Osteocyte (in vitro differentiated cells): Measurements from ENCODE around the gene FADS6. TPM values are rescaled to one million over a fixed set of nuclear protein-coding genes. Genes with fewer than 3 reads are reported as not detected.

ENCODE experiments used
- DNase-seq: peaks from one replicate; pipeline ENCODE4 v3.0.0; 2021; ENCODE audit warnings: mixed read lengths; ENCODE audit not compliant: unreplicated experiment; ENCODE audit errors: extremely low spot score
- H3K27ac Mint-ChIP-seq: one replicate; pipeline ENCODE4 v1.8.0; 2021; ENCODE audit warnings: mild to moderate bottlenecking, mixed read lengths; ENCODE audit not compliant: unreplicated experiment
- H3K27me3 Mint-ChIP-seq: one replicate; pipeline ENCODE4 v1.8.0; 2021; ENCODE audit warnings: mixed read lengths; ENCODE audit not compliant: unreplicated experiment
- H3K36me3 Mint-ChIP-seq: one replicate; pipeline ENCODE4 v1.8.0; 2021; ENCODE audit warnings: mixed read lengths; ENCODE audit not compliant: unreplicated experiment
- H3K4me1 Mint-ChIP-seq: one replicate; pipeline ENCODE4 v1.8.0; 2021; ENCODE audit warnings: mixed read lengths; ENCODE audit not compliant: unreplicated experiment
- H3K4me3 Mint-ChIP-seq: one replicate; pipeline ENCODE4 v1.8.0; 2021; ENCODE audit warnings: mild to moderate bottlenecking, moderate library complexity, mixed read lengths; ENCODE audit not compliant: unreplicated experiment
- H3K9me3 Mint-ChIP-seq: one replicate; pipeline ENCODE4 v1.8.0; 2021; ENCODE audit warnings: mixed read lengths; ENCODE audit not compliant: unreplicated experiment
- CTCF ChIP-seq: fragments of 200-600 bp; sonication (generic); IDR thresholded peaks from 2 replicates; pipeline ENCODE4 v1.5.0; 2021; ENCODE audit warnings: antibody characterized with exemption, mild to moderate bottlenecking, moderate library complexity
- total RNA-seq: library from RNA; stranded (reverse); gene quantifications from 2 replicates; pipeline ENCODE4 v1.2.1, GENCODE V29; 2021

The FADS6 gene
- total RNA-seq, 1 donor from 2014 or later, result not detected

- no peak for DNase-seq
- TF ChIP-seq CTCF, result no peak
- Mint-ChIP-seq H3K4me3 (no peak overlapping the region), H3K27ac (no peak overlapping the region), H3K4me1 (no peaks in the 10 kb centered on the region), H3K36me3 (peaks cover 9% of the 10 kb centered on the region), H3K9me3 (no peaks in the 10 kb centered on the region), H3K27me3 (no peaks in the 10 kb centered on the region)
These were observed 61.8 kb downstream of the FADS6 start for GRCh38 chr17:74831444-74832146.

- no peak for TF ChIP-seq CTCF
- H3K27me3 Mint-ChIP-seq, result no peaks in the 10 kb centered on the region
- H3K36me3 Mint-ChIP-seq, result peaks cover 4% of the 10 kb centered on the region
- no peak overlapping the region for H3K4me3 Mint-ChIP-seq
- H3K4me1 Mint-ChIP-seq, result no peaks in the 10 kb centered on the region
- no peak for DNase-seq
- H3K9me3 Mint-ChIP-seq, result no peaks in the 10 kb centered on the region
- no peak overlapping the region for H3K27ac Mint-ChIP-seq
These were observed 62.6 kb downstream of the FADS6 start for GRCh38 chr17:74830861-74831260.

GRCh38 chr17:74827800-74828199 is 65.6 kb downstream of the FADS6 start:
- H3K27me3 Mint-ChIP-seq, result no peaks in the 10 kb centered on the region
- no peaks in the 10 kb centered on the region for H3K9me3 Mint-ChIP-seq
- DNase-seq, result no peak
- H3K27ac Mint-ChIP-seq, result no peak overlapping the region
- TF ChIP-seq CTCF, result no peak
- no peaks in the 10 kb centered on the region for H3K4me1 Mint-ChIP-seq
- H3K4me3 Mint-ChIP-seq, result no peak overlapping the region
- H3K36me3 Mint-ChIP-seq, result peaks cover 7% of the 10 kb centered on the region

Other genes with a start within 250 kb of the FADS6 start
- not detected in 2 replicates for gene CD300LF, start 180.7 kb downstream of the FADS6 start, total RNA-seq
- not detected in 2 replicates for gene RAB37, start 156.4 kb downstream of the FADS6 start, total RNA-seq
- gene NHERF1, start 145.0 kb downstream of the FADS6 start, total RNA-seq, result 117 and 125 TPM in 2 replicates
- gene NAT9, start 117.3 kb downstream of the FADS6 start, total RNA-seq, result 48.6 and 52.5 TPM in 2 replicates
- 0.10 and 0.13 TPM in 2 replicates for gene GRIN2C, start 33.7 kb downstream of the FADS6 start, total RNA-seq
- 9.1 and 11.2 TPM in 2 replicates for gene FDXR, start 20.6 kb downstream of the FADS6 start, total RNA-seq
- not detected in 2 replicates for gene USH1G, start 29.6 kb upstream of the FADS6 start, total RNA-seq
- gene OTOP2, start 30.6 kb upstream of the FADS6 start, total RNA-seq, result not detected in 2 replicates
- gene OTOP3, start 42.3 kb upstream of the FADS6 start, total RNA-seq, result not detected in 2 replicates
- gene HID1, start 79.1 kb upstream of the FADS6 start, total RNA-seq, result 10.1 and 11.9 TPM in 2 replicates
- gene CDR2L, start 94.0 kb upstream of the FADS6 start, total RNA-seq, result 21.4 and 22.8 TPM in 2 replicates
- gene MRPL58, start 119.0 kb upstream of the FADS6 start, total RNA-seq, result 22.4 and 25.1 TPM in 2 replicates
- 195 and 212 TPM in 2 replicates for gene ATP5PD, start 153.3 kb upstream of the FADS6 start, total RNA-seq
- 22.3 and 23.7 TPM in 2 replicates for gene KCTD2, start 153.6 kb upstream of the FADS6 start, total RNA-seq
- gene SLC16A5, start 194.3 kb upstream of the FADS6 start, total RNA-seq, result 7.0 and 7.6 TPM in 2 replicates
- 12.8 and 13.6 TPM in 2 replicates for gene ARMC7, start 216.3 kb upstream of the FADS6 start, total RNA-seq
- gene NT5C, start 238.1 kb upstream of the FADS6 start, total RNA-seq, result 45.6 and 48.2 TPM in 2 replicates